ENCODE data around the gene TMEM26.
A peak's percentile ranks its signal among the peaks of the same experiment; 100 is the strongest.

Gene TMEM26

DNA sequence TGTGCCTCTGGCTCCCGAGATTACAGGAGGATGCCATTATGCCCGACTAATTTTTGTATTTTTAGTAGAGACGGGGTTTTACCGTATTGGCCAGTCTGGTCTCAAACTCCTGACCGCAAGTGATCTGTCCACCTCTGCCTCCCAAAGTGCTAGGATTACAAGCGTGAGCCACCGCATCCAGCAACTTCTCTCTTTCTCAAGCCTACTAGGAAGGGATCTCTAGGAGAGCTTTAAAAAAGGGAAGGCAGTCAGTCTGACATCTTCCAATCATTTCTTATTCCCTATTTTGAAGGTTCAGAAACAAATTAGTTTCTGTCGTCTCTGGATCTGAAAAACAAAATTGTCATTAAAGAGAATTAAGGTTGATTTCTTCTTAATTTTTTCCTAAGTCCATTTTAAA lies 2.5 kb upstream of the TMEM26 start:
- no peaks in the 10 kb centered on the region for H3K9me3 ChIP-seq (ENCODE audit: control insufficient read depth, low read length)
- no peak overlapping the region for H2AFZ ChIP-seq
- no peaks in the 10 kb centered on the region for H3K27me3 ChIP-seq (ENCODE audit: control insufficient read depth, insufficient read depth, low read length)
- no peaks in the 10 kb centered on the region for H3K4me1 ChIP-seq
- H3K4me2 ChIP-seq (ENCODE audit: low read length) = no peak overlapping the region
- no peak overlapping the region for H3K27ac ChIP-seq
- H3K4me3 ChIP-seq (ENCODE audit: low read depth, low read length) = no peak overlapping the region
- H3K79me2 ChIP-seq = no peaks in the 10 kb centered on the region
- no peaks in the 10 kb centered on the region for H3K36me3 ChIP-seq (ENCODE audit: control insufficient read depth, insufficient read depth, low read length)
- no peak for TF ChIP-seq CTCF (IDR thresholded peaks at IDR 0.05)
- no peak overlapping the region for H3K9ac ChIP-seq

GRCh38 chr10:61454541-61454940 lies 1.4 kb upstream of the TMEM26 start:
- Histone ChIP-seq H3K9ac (no peak overlapping the region), H3K4me1 (no peaks in the 10 kb centered on the region), H3K79me2 (no peaks in the 10 kb centered on the region), H3K36me3 (ENCODE audit: control insufficient read depth, insufficient read depth, low read length) (no peaks in the 10 kb centered on the region), H3K4me3 (ENCODE audit: low read depth, low read length) (no peak overlapping the region), H3K27me3 (ENCODE audit: control insufficient read depth, insufficient read depth, low read length) (no peaks in the 10 kb centered on the region), H3K9me3 (ENCODE audit: control insufficient read depth, low read length) (no peaks in the 10 kb centered on the region), H3K4me2 (ENCODE audit: low read length) (no peak overlapping the region), H2AFZ (no peak overlapping the region), H3K27ac (no peak overlapping the region)
- TF ChIP-seq CTCF (IDR thresholded peaks at IDR 0.05) = no peak

- peak overlapping the region; percentile 29 for H2AFZ ChIP-seq
These were observed 980 bp downstream of the TMEM26 start for GRCh38 chr10:61452151-61452651.

DNA sequence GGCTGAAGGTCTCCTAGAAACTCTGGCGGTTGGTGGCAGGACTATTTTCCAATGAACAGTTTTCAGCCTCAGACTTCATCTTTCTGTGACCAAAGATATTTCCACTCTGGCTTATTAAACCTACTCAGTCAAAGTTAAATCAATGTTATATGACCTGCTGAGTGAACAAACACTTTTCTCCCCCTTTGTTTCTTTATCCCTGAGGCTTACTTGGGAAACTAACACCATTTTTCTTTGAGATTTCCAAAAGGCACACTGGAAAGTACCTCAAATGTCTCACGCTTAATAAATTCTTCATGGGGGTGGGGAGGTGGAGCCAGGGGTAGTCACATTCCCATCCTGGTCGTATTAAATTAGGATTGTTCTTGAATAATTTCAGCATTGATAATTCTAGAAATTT lies 1.8 kb downstream of the TMEM26 start:
- Histone ChIP-seq H3K4me2 (ENCODE audit: low read length) (no peak overlapping the region), H3K27ac (no peak overlapping the region), H3K27me3 (ENCODE audit: control insufficient read depth, insufficient read depth, low read length) (no peaks in the 10 kb centered on the region), H3K36me3 (ENCODE audit: control insufficient read depth, insufficient read depth, low read length) (no peaks in the 10 kb centered on the region), H3K4me1 (no peaks in the 10 kb centered on the region), H3K9me3 (ENCODE audit: control insufficient read depth, low read length) (no peaks in the 10 kb centered on the region), H3K79me2 (no peaks in the 10 kb centered on the region), H3K9ac (no peak overlapping the region), H2AFZ (no peak overlapping the region), H3K4me3 (ENCODE audit: low read depth, low read length) (no peak overlapping the region)
- TF ChIP-seq CTCF (IDR thresholded peaks at IDR 0.05) = no peak

More at GRCh38 chr10:61452151-61452651, 980 bp downstream of the TMEM26 start:
- H3K4me1 ChIP-seq = no peaks in the 10 kb centered on the region
- no peaks in the 10 kb centered on the region for H3K36me3 ChIP-seq (ENCODE audit: control insufficient read depth, insufficient read depth, low read length)
- H3K27me3 ChIP-seq (ENCODE audit: control insufficient read depth, insufficient read depth, low read length) = no peaks in the 10 kb centered on the region
- peak overlapping the region; percentile 88 for H3K4me2 ChIP-seq (ENCODE audit: low read length)
- no peak for TF ChIP-seq CTCF (IDR thresholded peaks at IDR 0.05)
- H3K27ac ChIP-seq = no peak overlapping the region
- H3K4me3 ChIP-seq (ENCODE audit: low read depth, low read length) = peak overlapping the region; percentile 58
- H3K9ac ChIP-seq = no peak overlapping the region
- H3K79me2 ChIP-seq = no peaks in the 10 kb centered on the region
- no peaks in the 10 kb centered on the region for H3K9me3 ChIP-seq (ENCODE audit: control insufficient read depth, low read length)

GRCh38 chr10:61448841-61449600 lies 4.2 kb downstream of the TMEM26 start:
- Histone ChIP-seq H3K9me3 (ENCODE audit: control insufficient read depth, low read length) (no peaks in the 10 kb centered on the region), H3K79me2 (no peaks in the 10 kb centered on the region), H3K4me3 (ENCODE audit: low read depth, low read length) (no peak overlapping the region), H3K36me3 (ENCODE audit: control insufficient read depth, insufficient read depth, low read length) (no peaks in the 10 kb centered on the region), H3K4me1 (no peaks in the 10 kb centered on the region), H3K4me2 (ENCODE audit: low read length) (no peak overlapping the region), H3K27ac (no peak overlapping the region), H3K9ac (no peak overlapping the region), H2AFZ (no peak overlapping the region), H3K27me3 (ENCODE audit: control insufficient read depth, insufficient read depth, low read length) (no peaks in the 10 kb centered on the region)
- no peak for TF ChIP-seq CTCF (IDR thresholded peaks at IDR 0.05)

Data from parathyroid adenoma (tissue), 2 donors.